ENCODE measurements around the gene EME1.

Gene EME1

GRCh38 chr17:50338645-50339044 is 34.4 kb upstream of the EME1 start:
- no peaks in the 10 kb centered on the region for H3F3A ChIP-seq (ENCODE audit: control insufficient read depth, insufficient read depth)
- H3K4me2 ChIP-seq (ENCODE audit: low read length), result no peak overlapping the region
- TF ChIP-seq CTCF (IDR thresholded peaks at IDR 0.05; ENCODE audit: low read depth, low read length, poor library complexity, severe bottlenecking) (no peak), EZH2phosphoT487 (IDR thresholded peaks at IDR 0.05; ENCODE audit: borderline replicate concordance, low read length) (no peak)
- 0 out of 2 replicates have a peak, but pooled peaks cover 4% of the 10 kb centered on the region for H3K9me3 ChIP-seq (ENCODE audit: control insufficient read depth, insufficient read depth, low read length)
- H3K9me2 ChIP-seq (replicated peaks; ENCODE audit: control insufficient read depth, low read length), result no peaks in the 10 kb centered on the region
- H3K36me3 ChIP-seq (ENCODE audit: control insufficient read depth, low read length), result no peaks in the 10 kb centered on the region
- H3K27me3 ChIP-seq (ENCODE audit: control insufficient read depth, low read length), result peaks cover 11% of the 10 kb centered on the region; the same call in 1 of the 2 replicates
- H3K27ac ChIP-seq (ENCODE audit: low read depth, low read length), result no peak overlapping the region
- H3K79me2 ChIP-seq (ENCODE audit: control insufficient read depth, low read length), result no peaks in the 10 kb centered on the region
- no peak overlapping the region for H3K4me3 ChIP-seq (ENCODE audit: low read length)
- H3K4me1 ChIP-seq (ENCODE audit: control insufficient read depth, low read length), result no peaks in the 10 kb centered on the region
- no peaks in the 10 kb centered on the region for H4K20me1 ChIP-seq (ENCODE audit: control insufficient read depth, insufficient read depth, low read depth, low read length)

- no peak overlapping the region for H3K4me2 ChIP-seq (ENCODE audit: low read length)
- no peaks in the 10 kb centered on the region for H3K36me3 ChIP-seq (ENCODE audit: control insufficient read depth, low read length)
- H3K9me2 ChIP-seq (replicated peaks; ENCODE audit: control insufficient read depth, low read length), result no peaks in the 10 kb centered on the region
- no peaks in the 10 kb centered on the region for H3K79me2 ChIP-seq (ENCODE audit: control insufficient read depth, low read length)
- H3K27me3 ChIP-seq (ENCODE audit: control insufficient read depth, low read length), result peaks cover 11% of the 10 kb centered on the region; the same call in 1 of the 2 replicates
- no peak overlapping the region for H3K4me3 ChIP-seq (ENCODE audit: low read length)
- H4K20me1 ChIP-seq (ENCODE audit: control insufficient read depth, insufficient read depth, low read depth, low read length), result no peaks in the 10 kb centered on the region
- no peak for TF ChIP-seq CTCF (IDR thresholded peaks at IDR 0.05; ENCODE audit: low read depth, low read length, poor library complexity, severe bottlenecking)
- no peak for TF ChIP-seq EZH2phosphoT487 (IDR thresholded peaks at IDR 0.05; ENCODE audit: borderline replicate concordance, low read length)
- H3K4me1 ChIP-seq (ENCODE audit: control insufficient read depth, low read length), result no peaks in the 10 kb centered on the region
- H3K9me3 ChIP-seq (ENCODE audit: control insufficient read depth, insufficient read depth, low read length), result 0 out of 2 replicates have a peak, but pooled peaks cover 4% of the 10 kb centered on the region
- H3K27ac ChIP-seq (ENCODE audit: low read depth, low read length), result no peak overlapping the region
- no peaks in the 10 kb centered on the region for H3F3A ChIP-seq (ENCODE audit: control insufficient read depth, insufficient read depth)
Measured at GRCh38 chr17:50339381-50339780, 33.6 kb upstream of the EME1 start.

- H3F3A ChIP-seq (ENCODE audit: control insufficient read depth, insufficient read depth), result no peaks in the 10 kb centered on the region
- H3K27ac ChIP-seq (ENCODE audit: low read depth, low read length), result no peak overlapping the region
- H3K4me3 ChIP-seq (ENCODE audit: low read length), result peak overlapping the region; percentile 80
- no peaks in the 10 kb centered on the region for H3K36me3 ChIP-seq (ENCODE audit: control insufficient read depth, low read length)
- H4K20me1 ChIP-seq (ENCODE audit: control insufficient read depth, insufficient read depth, low read depth, low read length), result 0 out of 2 replicates have a peak, but pooled peaks cover 12% of the 10 kb centered on the region
- no peaks in the 10 kb centered on the region for H3K9me3 ChIP-seq (ENCODE audit: control insufficient read depth, insufficient read depth, low read length)
- TF ChIP-seq EZH2phosphoT487 (IDR thresholded peaks at IDR 0.05; ENCODE audit: borderline replicate concordance, low read length) (no peak), CTCF (IDR thresholded peaks at IDR 0.05; ENCODE audit: low read depth, low read length, poor library complexity, severe bottlenecking) (no peak)
- peaks cover 30% of the 10 kb centered on the region for H3K79me2 ChIP-seq (ENCODE audit: control insufficient read depth, low read length)
- peak overlapping the region; percentile 98 for H3K4me2 ChIP-seq (ENCODE audit: low read length)
- H3K27me3 ChIP-seq (ENCODE audit: control insufficient read depth, low read length), result peaks cover 3% of the 10 kb centered on the region; the same call in 1 of the 2 replicates
- peaks cover 17% of the 10 kb centered on the region for H3K4me1 ChIP-seq (ENCODE audit: control insufficient read depth, low read length)
- no peaks in the 10 kb centered on the region for H3K9me2 ChIP-seq (replicated peaks; ENCODE audit: control insufficient read depth, low read length)
Measured at GRCh38 chr17:50344731-50345365, 28.2 kb upstream of the EME1 start.
